Spleen (tissue), 7 donors: ENCODE measurements around the gene PLEKHA4.

ENCODE experiments used
- POLR2A ChIP-seq, 3 donors: fragments of 450-650 bp; IDR thresholded peaks; one replicate each; pipeline ENCODE4 v1.5.1; 2017; ENCODE audit warnings: antibody characterized with exemption in 3 of 3, mild to moderate bottlenecking in 1 of 3
- POLR2AphosphoS5 ChIP-seq, 3 donors: sonication (generic); formaldehyde crosslinking; IDR thresholded peaks; one replicate each; pipeline ENCODE4 v1.5.1; 2017; ENCODE audit warnings: antibody characterized with exemption in 3 of 3
- TF ChIP-seq, protein P1 (sequence below), 11 experiments: fragments of 200-600 bp in 7 of 11; fragments of 450-650 bp in 4 of 11; sonication (generic) in 4 of 11; IDR thresholded peaks in 8 of 11; conservative IDR thresholded peaks in 3 of 11; 1 replicate in 7 of 11; 2 replicates in 4 of 11; pipeline versions ENCODE4 v1.4.0 to v1.8.0; 2016 to 2021; ENCODE audit warnings: antibody characterized with exemption in 11 of 11, inconsistent platforms in 4 of 11, mild to moderate bottlenecking in 1 of 11
- donor health status: DM: no; HTN: no; CAD: no; lungs with moderate emphysema.
- donor health status: DM: no; HTN: no; CAD: no.
- donor health status: DM: no; HTN: no; CAD: no.

DNA sequence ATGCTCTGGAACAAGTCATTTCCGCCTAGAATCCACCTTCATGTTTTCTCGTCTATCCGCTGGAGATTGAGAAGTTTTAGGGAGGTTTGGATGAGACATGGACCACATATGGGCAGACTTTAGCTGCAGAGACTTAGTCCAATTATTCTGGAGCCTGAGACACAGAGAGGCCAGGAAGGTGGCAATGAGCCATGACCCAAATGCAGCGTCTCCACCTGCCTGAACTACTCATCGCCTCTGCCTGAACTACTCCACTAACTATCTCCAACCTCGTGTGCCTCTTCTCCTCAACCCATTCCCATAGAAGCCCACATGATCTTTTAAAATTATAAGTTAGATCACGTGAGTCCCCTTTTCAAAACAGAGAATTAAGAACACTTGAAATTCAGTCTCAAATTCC, 5.6 kb downstream of the PLEKHA4 start:
- TF ChIP-seq, protein P1, sequence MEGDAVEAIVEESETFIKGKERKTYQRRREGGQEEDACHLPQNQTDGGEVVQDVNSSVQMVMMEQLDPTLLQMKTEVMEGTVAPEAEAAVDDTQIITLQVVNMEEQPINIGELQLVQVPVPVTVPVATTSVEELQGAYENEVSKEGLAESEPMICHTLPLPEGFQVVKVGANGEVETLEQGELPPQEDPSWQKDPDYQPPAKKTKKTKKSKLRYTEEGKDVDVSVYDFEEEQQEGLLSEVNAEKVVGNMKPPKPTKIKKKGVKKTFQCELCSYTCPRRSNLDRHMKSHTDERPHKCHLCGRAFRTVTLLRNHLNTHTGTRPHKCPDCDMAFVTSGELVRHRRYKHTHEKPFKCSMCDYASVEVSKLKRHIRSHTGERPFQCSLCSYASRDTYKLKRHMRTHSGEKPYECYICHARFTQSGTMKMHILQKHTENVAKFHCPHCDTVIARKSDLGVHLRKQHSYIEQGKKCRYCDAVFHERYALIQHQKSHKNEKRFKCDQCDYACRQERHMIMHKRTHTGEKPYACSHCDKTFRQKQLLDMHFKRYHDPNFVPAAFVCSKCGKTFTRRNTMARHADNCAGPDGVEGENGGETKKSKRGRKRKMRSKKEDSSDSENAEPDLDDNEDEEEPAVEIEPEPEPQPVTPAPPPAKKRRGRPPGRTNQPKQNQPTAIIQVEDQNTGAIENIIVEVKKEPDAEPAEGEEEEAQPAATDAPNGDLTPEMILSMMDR (IDR thresholded peaks at IDR 0.05 in 8 of 11, conservative IDR thresholded peaks at IDR 0.05 in 3 of 11): no peak
- TF ChIP-seq POLR2A (IDR thresholded peaks at IDR 0.05): no peak
- no peak for TF ChIP-seq POLR2AphosphoS5 (IDR thresholded peaks at IDR 0.05)
